Measurements from ENCODE around the gene CBX1. TPM values are rescaled to one million over a fixed set of nuclear protein-coding genes. Genes with fewer than 3 reads are reported as not detected.

Gene CBX1
- total RNA-seq, 1 donor from 2014 or later = 64.6 TPM

DNA sequence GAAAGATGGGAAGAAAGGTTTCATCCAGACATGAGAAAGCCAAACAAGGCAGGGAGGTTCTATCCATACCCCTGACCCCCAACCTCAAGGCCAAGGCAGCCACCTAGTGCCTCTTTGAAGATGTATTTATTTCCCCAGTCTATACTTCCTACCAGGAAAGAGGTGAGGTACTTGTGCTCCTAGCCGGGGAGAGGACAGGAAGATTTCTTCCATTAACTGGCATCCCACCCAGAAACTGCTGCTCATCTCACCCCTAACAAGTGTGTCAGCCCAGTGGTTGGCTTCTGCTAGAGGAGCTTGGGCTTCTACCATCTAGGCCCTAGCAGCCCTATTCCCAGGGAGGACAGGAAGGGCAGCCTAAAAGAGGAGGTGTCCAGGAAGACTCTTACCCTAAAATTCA lies 72.5 kb downstream of the CBX1 start:
- H3K27ac Mint-ChIP-seq = no peak overlapping the region
- H3K36me3 Mint-ChIP-seq (ENCODE audit: low read depth) = no peaks in the 10 kb centered on the region
- H3K4me3 Mint-ChIP-seq = no peak overlapping the region
- H3K4me1 Mint-ChIP-seq = peaks cover 22% of the 10 kb centered on the region
- DNase-seq = no peak
- H3K9me3 Mint-ChIP-seq = no peaks in the 10 kb centered on the region
- H3K27me3 Mint-ChIP-seq = peaks cover 30% of the 10 kb centered on the region
- intact Hi-C loops (cut with micrococcal nuclease) = loop anchor here (10.0 kb wide), 1 partner anchor 306 kb away; no protein-coding TSS in a partner anchor

DNA sequence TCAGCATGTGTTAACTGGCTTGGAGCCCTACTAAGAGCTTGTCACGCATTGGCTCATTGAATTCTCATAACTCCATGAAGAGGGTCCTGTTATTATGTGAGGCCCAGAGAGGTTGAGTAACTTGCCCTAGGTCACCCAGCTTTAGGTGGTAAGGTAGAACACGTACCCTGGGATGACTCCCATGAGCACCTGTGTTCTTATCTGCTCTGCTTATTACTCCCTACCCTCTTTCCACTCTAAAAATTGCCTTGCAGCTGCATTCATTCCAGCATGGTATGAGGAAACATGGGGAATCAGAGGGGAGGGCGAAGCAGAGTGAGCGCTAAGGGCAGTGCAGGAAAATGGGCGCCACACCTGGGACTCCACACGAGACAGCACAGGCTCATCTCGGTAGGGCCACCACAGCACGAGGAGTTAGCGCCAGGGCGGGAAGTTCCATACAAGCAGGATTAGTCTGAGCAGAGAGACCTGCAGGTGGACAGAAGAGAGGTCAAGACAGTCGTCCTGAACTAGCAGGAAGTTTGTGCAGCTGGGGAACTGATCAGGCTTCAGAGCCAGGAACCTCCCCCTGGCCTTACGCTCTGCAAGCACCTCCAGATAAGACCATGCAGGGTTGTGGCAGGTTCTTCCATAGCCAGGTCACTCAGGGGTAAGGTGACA lies 73.8 kb downstream of the CBX1 start:
- H3K9me3 Mint-ChIP-seq = no peaks in the 10 kb centered on the region
- peaks cover 28% of the 10 kb centered on the region for H3K4me1 Mint-ChIP-seq
- H3K4me3 Mint-ChIP-seq = no peak overlapping the region
- intact Hi-C loops (cut with micrococcal nuclease) = loop anchor here (10.0 kb wide), 1 partner anchor 307 kb away; no protein-coding TSS in a partner anchor
- no peak overlapping the region for H3K27ac Mint-ChIP-seq
- no peak for DNase-seq
- no peaks in the 10 kb centered on the region for H3K36me3 Mint-ChIP-seq (ENCODE audit: low read depth)
- H3K27me3 Mint-ChIP-seq = peaks cover 23% of the 10 kb centered on the region

DNA sequence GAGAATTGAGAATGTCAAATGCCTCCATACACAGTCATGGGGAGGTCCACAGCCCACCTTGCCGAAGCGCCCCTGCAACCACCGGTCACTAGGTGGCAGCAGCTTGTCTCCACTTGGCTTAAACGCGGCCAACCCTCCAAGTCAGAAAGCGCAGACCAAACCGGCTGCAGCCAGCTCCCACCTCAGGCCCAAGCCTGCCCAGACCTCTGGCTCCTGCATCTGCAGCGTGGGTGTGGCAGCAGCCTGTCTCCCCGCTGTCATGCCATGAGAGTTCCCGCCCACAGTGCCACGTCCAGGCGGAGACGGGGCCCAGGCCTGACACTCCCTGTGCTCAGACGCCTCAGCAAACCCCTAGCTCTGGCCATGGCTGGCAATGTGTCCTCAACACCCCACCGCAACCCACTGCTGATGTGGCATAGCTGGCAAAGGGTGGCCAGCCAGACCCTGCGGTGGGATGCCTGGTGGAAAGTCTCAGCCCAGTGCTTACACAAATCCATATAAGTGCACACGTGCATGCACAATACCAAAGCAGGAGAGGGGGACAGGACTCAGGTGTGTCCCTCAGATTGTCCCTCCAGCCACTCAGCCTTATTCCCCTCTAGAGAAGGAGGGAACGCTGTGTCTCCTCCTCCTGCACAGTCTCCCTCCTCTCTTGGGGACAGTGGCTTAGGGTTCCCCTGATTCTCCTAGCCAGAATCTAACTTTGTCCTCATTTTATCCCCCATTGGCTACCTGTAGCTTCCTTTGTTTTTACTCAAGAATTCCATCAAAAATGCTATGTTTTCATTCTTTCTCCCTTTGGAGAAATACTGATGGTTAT lies 74.6 kb downstream of the CBX1 start:
- peaks cover 22% of the 10 kb centered on the region for H3K27me3 Mint-ChIP-seq
- no peaks in the 10 kb centered on the region for H3K9me3 Mint-ChIP-seq
- intact Hi-C loops (cut with micrococcal nuclease) = loop anchor here (1.0 to 10.0 kb wide), 2 partner anchors 11 to 308 kb away; partner anchors contain the start of gene COPZ2
- H3K4me1 Mint-ChIP-seq = peaks cover 28% of the 10 kb centered on the region
- H3K36me3 Mint-ChIP-seq (ENCODE audit: low read depth) = no peaks in the 10 kb centered on the region
- DNase-seq = peak; percentile 91
- H3K27ac Mint-ChIP-seq = no peak overlapping the region
- H3K4me3 Mint-ChIP-seq = no peak overlapping the region

DNA sequence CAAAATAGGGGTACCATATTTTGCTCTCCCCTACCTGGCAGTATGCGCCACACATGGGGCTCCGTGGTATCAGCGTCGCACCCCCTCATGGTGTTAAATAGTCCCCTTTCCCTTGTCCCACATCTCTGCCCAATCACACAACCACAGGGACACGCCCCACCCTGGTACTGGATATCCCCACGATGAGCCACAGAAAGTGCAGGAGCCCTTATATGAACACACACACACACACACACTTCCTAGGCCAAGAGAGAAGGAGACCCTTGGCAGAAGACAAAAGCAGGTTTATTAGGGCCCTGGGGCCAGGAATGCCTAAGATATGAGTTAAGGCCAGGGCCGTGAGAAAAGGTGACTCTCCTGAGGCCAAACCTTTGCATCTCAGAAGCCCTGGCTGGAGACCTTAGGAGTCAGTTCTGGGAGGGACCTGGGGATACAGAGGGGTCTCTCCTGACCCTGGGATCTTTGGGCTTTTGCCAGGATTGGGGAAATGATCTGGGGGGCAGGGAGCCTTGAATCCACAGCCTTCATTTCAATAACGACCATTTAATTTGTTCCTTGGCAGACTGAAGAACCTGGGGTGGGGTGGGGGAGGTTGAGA lies 75.3 kb downstream of the CBX1 start:
- Mint-ChIP-seq H3K36me3 (ENCODE audit: low read depth) (no peaks in the 10 kb centered on the region), H3K9me3 (no peaks in the 10 kb centered on the region), H3K27me3 (peaks cover 22% of the 10 kb centered on the region), H3K27ac (no peak overlapping the region), H3K4me1 (peaks cover 28% of the 10 kb centered on the region), H3K4me3 (peak overlapping the region; percentile 88)
- peak; percentile 70 for DNase-seq
- intact Hi-C loops (cut with micrococcal nuclease) = loop anchor here (1.0 to 10.0 kb wide), 8 partner anchors 11 to 592 kb away; partner anchors contain the start of genes CBX1, COPZ2 and NFE2L1

DNA sequence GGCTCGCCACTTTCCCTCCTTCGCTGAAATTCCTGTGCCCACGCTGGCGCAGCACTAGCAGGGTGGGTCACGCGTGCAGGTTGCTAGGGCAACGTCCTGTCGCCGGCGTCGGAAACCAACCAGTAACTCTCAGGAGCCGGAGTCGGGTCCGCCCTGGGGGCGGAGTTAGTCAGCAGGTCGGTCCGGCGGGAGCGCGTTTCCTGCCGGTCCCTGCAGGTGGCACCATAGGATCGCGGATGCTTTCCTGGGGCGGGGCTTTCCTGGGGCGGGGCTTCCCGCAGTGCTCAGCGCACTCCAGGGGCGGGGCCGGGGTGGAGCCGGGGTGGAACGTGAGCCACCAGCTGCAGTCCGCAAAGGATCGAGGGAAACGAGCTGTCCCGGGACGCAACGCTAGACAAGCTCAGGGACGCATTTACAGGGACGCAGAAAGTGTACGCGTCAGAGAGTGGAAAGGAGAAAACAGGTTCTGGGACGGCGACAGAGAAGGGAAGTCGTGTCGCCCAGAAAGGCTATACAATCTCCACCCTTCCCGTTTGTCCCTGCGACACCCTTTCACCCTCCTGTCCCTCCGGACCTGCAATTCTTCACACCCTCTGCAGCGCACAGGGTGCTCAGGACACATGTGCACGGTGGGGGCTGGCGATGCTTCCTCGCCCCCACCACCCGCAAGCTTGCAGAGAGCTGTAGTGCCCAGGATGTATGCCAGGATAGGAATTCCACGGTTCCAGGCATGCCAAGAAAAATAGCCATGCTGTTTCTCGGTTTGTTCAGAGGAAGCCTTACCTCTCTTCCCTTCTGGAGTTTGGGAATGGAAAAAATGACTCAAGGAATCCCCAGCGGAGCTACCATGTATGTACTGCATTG lies 76.0 kb downstream of the CBX1 start:
- peak overlapping the region; percentile 88 for H3K4me3 Mint-ChIP-seq
- peaks cover 22% of the 10 kb centered on the region for H3K27me3 Mint-ChIP-seq
- intact Hi-C loops (cut with micrococcal nuclease) = loop anchor here (1.0 to 10.0 kb wide), 7 partner anchors 23 to 593 kb away; partner anchors contain the start of genes CBX1 and NFE2L1
- H3K27ac Mint-ChIP-seq = peak overlapping the region; percentile 83
- DNase-seq = peak; percentile 99
- H3K36me3 Mint-ChIP-seq (ENCODE audit: low read depth) = no peaks in the 10 kb centered on the region
- no peaks in the 10 kb centered on the region for H3K9me3 Mint-ChIP-seq
- H3K4me1 Mint-ChIP-seq = peaks cover 28% of the 10 kb centered on the region

DNA sequence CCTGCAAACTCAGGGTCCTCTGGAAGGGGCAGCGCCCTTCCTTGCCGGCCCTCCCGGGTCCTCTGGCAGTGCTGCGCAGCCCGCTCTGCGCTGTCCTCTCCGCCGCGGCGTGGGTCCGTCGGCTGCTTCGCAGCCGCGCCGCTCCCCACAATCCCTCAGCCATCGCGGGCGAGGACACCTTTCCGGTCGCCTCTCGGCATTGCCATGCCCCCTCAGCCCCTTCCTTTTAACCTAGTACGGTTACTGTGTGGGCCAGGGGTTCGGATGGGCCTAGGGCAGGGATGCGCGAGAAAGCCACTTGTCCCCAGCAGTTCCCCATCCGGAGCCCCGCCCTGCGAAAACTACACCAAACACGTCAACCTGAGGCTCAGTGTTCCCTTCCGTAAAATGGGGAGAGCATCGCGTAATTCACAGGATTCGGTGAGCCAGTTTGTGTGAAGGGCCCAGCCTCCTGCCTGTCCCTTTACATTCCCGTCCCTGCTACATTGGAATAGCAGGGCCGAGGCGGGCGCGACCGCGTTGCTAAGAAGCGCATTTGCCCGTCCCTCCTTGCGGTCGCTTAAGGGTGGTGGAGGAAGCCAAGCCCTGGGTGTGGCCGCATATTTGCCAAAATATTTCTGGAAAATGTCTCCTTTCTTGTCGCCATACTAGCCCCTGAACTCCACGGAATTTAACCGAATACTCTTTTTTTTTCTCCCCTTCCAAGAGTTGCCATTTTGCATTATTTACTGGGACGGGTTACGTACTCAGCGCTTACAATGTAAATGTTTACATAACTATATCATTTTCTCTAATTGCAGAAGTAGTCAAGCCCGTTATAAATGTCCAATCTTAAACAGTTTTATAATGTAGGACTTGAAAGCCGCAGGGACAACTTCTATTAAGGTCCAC lies 76.9 kb downstream of the CBX1 start:
- peak; percentile 89 for DNase-seq
- no peaks in the 10 kb centered on the region for H3K9me3 Mint-ChIP-seq
- H3K27me3 Mint-ChIP-seq = peaks cover 24% of the 10 kb centered on the region
- H3K4me1 Mint-ChIP-seq = peaks cover 28% of the 10 kb centered on the region
- intact Hi-C loops (cut with micrococcal nuclease) = loop anchor here (1.0 to 10.0 kb wide), 7 partner anchors 24 to 594 kb away; partner anchors contain the start of genes CBX1 and NFE2L1
- peak overlapping the region; percentile 83 for H3K27ac Mint-ChIP-seq
- no peaks in the 10 kb centered on the region for H3K36me3 Mint-ChIP-seq (ENCODE audit: low read depth)
- H3K4me3 Mint-ChIP-seq = peak overlapping the region; percentile 88

DNA sequence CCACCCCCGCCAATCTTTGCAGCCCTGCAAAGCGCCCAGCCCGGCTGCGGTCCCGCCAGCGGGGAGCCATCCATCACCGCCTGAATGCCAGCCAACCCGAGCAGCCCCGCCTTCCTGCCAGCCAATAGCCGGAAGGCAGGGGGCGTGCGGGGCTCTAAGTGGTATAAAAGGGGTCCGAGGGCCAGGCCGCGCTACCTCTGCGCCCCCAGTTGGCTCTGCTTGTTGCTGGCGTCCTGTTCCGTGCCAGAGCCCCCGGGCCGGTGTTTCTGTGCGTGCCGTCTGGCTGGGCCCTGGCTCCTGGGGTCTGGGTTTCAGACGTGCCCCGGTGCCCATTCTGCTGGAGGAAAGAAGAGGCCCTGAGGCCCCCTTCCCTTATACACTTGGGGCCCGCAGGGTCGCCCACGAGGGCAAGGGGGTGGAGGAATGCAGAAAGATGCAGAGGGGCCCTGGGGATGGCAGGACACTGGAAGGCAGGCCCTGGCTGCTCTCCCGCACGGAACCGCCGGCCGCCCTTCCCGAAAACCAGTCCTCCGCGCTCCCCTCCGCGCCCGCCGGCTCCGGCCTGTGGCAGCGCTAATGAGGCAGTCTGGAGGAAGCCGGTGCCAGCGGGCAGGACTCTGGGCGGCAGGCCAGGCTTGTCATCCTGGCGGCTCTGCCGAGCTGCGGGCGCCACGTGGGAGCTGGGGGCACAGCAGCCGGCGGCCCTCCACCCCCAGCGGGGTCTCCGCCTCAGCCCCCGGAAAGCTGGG lies 77.7 kb downstream of the CBX1 start:
- Mint-ChIP-seq H3K9me3 (no peaks in the 10 kb centered on the region), H3K27ac (peak overlapping the region; percentile 25), H3K4me3 (peak overlapping the region; percentile 88), H3K36me3 (ENCODE audit: low read depth) (no peaks in the 10 kb centered on the region), H3K27me3 (peaks cover 24% of the 10 kb centered on the region), H3K4me1 (peaks cover 31% of the 10 kb centered on the region)
- intact Hi-C loops (cut with micrococcal nuclease) = loop anchor here (2.0 to 10.0 kb wide), 3 partner anchors 75 to 311 kb away; no protein-coding TSS in a partner anchor
- peak; percentile 80 for DNase-seq

DNA sequence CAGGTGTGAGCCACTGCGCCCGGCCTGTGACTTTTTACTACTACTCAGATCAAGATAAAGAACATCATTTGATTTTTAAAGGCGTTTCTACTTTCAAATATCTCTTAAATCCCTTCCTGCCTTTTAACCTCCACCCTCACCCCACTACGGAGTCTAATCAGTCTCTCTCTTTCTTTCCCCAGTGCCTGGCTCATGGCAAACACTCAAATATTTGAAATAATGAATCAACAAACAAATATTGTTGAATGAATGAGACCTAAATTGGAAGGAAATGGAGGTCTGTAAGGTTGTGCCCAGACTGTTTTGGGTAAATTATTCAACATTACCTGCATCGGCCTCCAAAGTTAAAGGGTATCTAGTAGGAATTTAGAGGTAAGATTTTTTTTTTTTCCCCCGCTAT lies 78.4 kb downstream of the CBX1 start:
- Mint-ChIP-seq H3K9me3 (no peaks in the 10 kb centered on the region), H3K27ac (no peak overlapping the region), H3K4me3 (no peak overlapping the region), H3K36me3 (ENCODE audit: low read depth) (no peaks in the 10 kb centered on the region), H3K27me3 (peaks cover 24% of the 10 kb centered on the region), H3K4me1 (peaks cover 37% of the 10 kb centered on the region)
- no peak for DNase-seq
- intact Hi-C loops (cut with micrococcal nuclease) = loop anchor here (10.0 kb wide), 1 partner anchor 312 kb away; no protein-coding TSS in a partner anchor

DNA sequence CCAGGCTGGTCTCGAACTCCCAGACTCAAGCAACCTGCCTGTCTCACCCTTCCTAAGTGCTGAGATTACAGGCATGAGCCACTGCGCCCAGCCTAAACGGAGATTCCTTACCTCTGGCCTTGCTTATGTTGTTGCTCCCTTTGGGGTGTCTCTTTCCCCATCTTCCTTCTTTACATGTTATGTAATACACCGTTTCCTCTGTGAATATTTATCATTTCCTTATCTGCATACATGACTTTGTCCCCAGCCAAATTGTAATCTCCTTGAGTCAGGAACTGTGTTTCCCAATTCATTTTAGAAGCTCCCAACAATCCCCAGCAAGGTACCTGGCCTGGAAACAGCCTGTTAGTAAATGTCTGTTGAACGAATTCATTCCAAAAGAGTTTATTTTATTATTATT lies 79.3 kb downstream of the CBX1 start:
- Mint-ChIP-seq H3K27ac (no peak overlapping the region), H3K4me1 (peaks cover 42% of the 10 kb centered on the region)
- no peak for DNase-seq

More for the DNA sequence above, 79.3 kb downstream of the CBX1 start:
- H3K36me3 Mint-ChIP-seq (ENCODE audit: low read depth) = no peaks in the 10 kb centered on the region
- H3K27me3 Mint-ChIP-seq = peaks cover 19% of the 10 kb centered on the region
- H3K4me3 Mint-ChIP-seq = no peak overlapping the region
- intact Hi-C loops (cut with micrococcal nuclease) = loop anchor here (10.0 kb wide), 1 partner anchor 313 kb away; no protein-coding TSS in a partner anchor
- H3K9me3 Mint-ChIP-seq = no peaks in the 10 kb centered on the region
